Trophoblast cell (in vitro differentiated cells and primary cell): ENCODE data around the gene OR1F1.

Experiments
- DNase-seq, 2 donors: peaks; one replicate each; pipeline ENCODE4 v3.0.0-alpha.2; 2016
- H2AFZ ChIP-seq: 2 replicates; pipeline ENCODE4 v1.6.1; 2013; ENCODE audit warnings: low read length, moderate library complexity, mild to moderate bottlenecking; ENCODE audit not compliant: insufficient read depth, poor library complexity
- H2AK5ac ChIP-seq: 2 replicates; pipeline ENCODE4 v1.6.1; 2013; ENCODE audit warnings: mild to moderate bottlenecking, low read length
- H2BK120ac ChIP-seq: 2 replicates; pipeline ENCODE4 v1.6.1; 2013; ENCODE audit warnings: low read length, mild to moderate bottlenecking, moderate library complexity; ENCODE audit not compliant: insufficient read depth, poor library complexity
- H2BK12ac ChIP-seq: 2 replicates; pipeline ENCODE4 v1.6.1; 2013; ENCODE audit warnings: mild to moderate bottlenecking, low read length, moderate library complexity
- H2BK5ac ChIP-seq: 2 replicates; pipeline ENCODE4 v1.6.1; 2013; ENCODE audit warnings: low read length, low read depth, moderate library complexity, mild to moderate bottlenecking; ENCODE audit not compliant: poor library complexity
- H3K14ac ChIP-seq: 2 replicates; pipeline ENCODE4 v1.6.1; 2013; ENCODE audit warnings: mild to moderate bottlenecking, low read length
- H3K18ac ChIP-seq: 2 replicates; pipeline ENCODE4 v1.6.1; 2013; ENCODE audit warnings: mild to moderate bottlenecking, low read length
- H3K23ac ChIP-seq: 2 replicates; pipeline ENCODE4 v1.6.1; 2013; ENCODE audit warnings: low read length
- H3K27ac ChIP-seq: 2 replicates; pipeline ENCODE4 v1.5.1; 2013; ENCODE audit warnings: low read depth, mild to moderate bottlenecking, inconsistent platforms, low read length, moderate library complexity
- H3K27me3 ChIP-seq: 2 replicates; pipeline ENCODE4 v1.6.1; 2013; ENCODE audit warnings: inconsistent platforms, mild to moderate bottlenecking, low read length, moderate library complexity; ENCODE audit not compliant: insufficient read depth
- H3K36me3 ChIP-seq, 2 experiments: 1 replicate in 1 of 2; 2 replicates in 1 of 2; pipeline ENCODE4 v1.6.1; 2013; ENCODE audit warnings: low read length in 2 of 2, mild to moderate bottlenecking in 2 of 2, moderate library complexity in 1 of 2; ENCODE audit not compliant: insufficient read depth in 2 of 2, control insufficient read depth in 1 of 2
- H3K4ac ChIP-seq: 2 replicates; pipeline ENCODE4 v1.6.1; 2013; ENCODE audit warnings: low read depth, mild to moderate bottlenecking, low read length, moderate library complexity
- H3K4me1 ChIP-seq, 2 experiments: 1 replicate in 1 of 2; 2 replicates in 1 of 2; pipeline ENCODE4 v1.6.1; 2013; ENCODE audit warnings: low read length in 2 of 2, mild to moderate bottlenecking in 2 of 2, moderate library complexity in 1 of 2; ENCODE audit not compliant: insufficient read depth in 2 of 2, control insufficient read depth in 1 of 2
- H3K4me2 ChIP-seq: 2 replicates; pipeline ENCODE4 v1.6.1; 2013; ENCODE audit warnings: inconsistent platforms, mild to moderate bottlenecking, low read length, moderate library complexity
- H3K4me3 ChIP-seq: 2 replicates; pipeline ENCODE4 v1.5.1; 2013; ENCODE audit warnings: mild to moderate bottlenecking, low read depth, low read length, inconsistent platforms
- H3K79me1 ChIP-seq: one replicate; pipeline ENCODE4 v1.6.1; 2013; ENCODE audit warnings: low read length
- H3K79me2 ChIP-seq: 2 replicates; pipeline ENCODE4 v1.6.1; 2013; ENCODE audit warnings: low read length, mild to moderate bottlenecking; ENCODE audit not compliant: control insufficient read depth, insufficient read depth, poor library complexity
- H3K9ac ChIP-seq: 2 replicates; pipeline ENCODE4 v1.6.1; 2013; ENCODE audit warnings: mild to moderate bottlenecking, low read length
- H3K9me3 ChIP-seq: 2 replicates; pipeline ENCODE4 v1.6.1; 2013; ENCODE audit warnings: low read depth, mild to moderate bottlenecking, control low read depth, inconsistent platforms, low read length; ENCODE audit not compliant: insufficient read depth
- H4K12ac ChIP-seq: 2 replicates; pipeline ENCODE4 v1.6.1; 2013; ENCODE audit warnings: low read depth, mild to moderate bottlenecking, low read length, moderate library complexity
- H4K8ac ChIP-seq: 2 replicates; pipeline ENCODE4 v1.6.1; 2013; ENCODE audit warnings: low read depth, mild to moderate bottlenecking, low read length, moderate library complexity
- H4K91ac ChIP-seq: one replicate; pipeline ENCODE4 v1.6.1; 2013; ENCODE audit warnings: low read depth, mild to moderate bottlenecking, low read length, moderate library complexity
- WGBS: extraction: QIAGEN DNeasy Blood & Tissue Kit; methylation state at CpG from one replicate; pipeline ENCODE4 v1.1.7; 2013; ENCODE audit warnings: missing lambda C conversion rate; ENCODE audit not compliant: insufficient read length, insufficient coverage; ENCODE audit errors: extremely low coverage; 5-methylcytosine and 5-hydroxymethylcytosine counted together

Gene OR1F1

DNA sequence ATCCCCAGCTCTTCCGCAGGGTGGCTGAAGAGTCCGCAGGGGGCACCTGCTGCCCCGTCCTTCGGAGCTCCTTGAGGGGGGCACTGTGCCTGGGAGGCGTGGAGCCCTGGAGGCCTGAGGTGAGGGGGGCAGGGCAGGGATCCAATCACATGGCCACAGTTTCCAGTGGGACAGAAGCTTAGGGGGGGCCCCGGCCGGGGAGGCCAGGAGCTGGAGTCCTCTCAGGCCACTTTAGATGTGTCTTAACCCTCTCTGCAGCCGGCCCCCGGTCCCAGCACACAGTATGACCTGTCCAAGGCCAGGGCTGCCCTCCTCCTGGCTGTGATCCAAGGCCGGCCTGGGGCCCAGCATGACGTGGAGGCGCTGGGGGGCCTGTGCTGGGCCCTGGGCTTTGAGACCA, 42.3 kb upstream of the OR1F1 start:
- Histone ChIP-seq H3K18ac (no peak overlapping the region), H2BK12ac (no peak overlapping the region), H3K4me2 (no peak overlapping the region), H3K27ac (no peak overlapping the region), H3K14ac (no peak overlapping the region), H2BK120ac (no peak overlapping the region), H3K23ac (no peak overlapping the region), H3K4me3 (no peak overlapping the region), H3K9ac (no peak overlapping the region), H4K91ac (no peak overlapping the region), H3K79me1 (peaks cover 6% of the 10 kb centered on the region), H2AK5ac (no peak overlapping the region), H3K4me1 (peaks cover 2 to 5% of the 10 kb centered on the region in 2 experiments), H3K9me3 (peaks cover 3% of the 10 kb centered on the region), H3K27me3 (no peaks in the 10 kb centered on the region), H3K36me3 (peaks cover 21 to 22% of the 10 kb centered on the region in 2 experiments), H3K4ac (no peak overlapping the region), H2BK5ac (no peak overlapping the region), H4K12ac (no peak overlapping the region), H4K8ac (no peak overlapping the region), H2AFZ (no peak overlapping the region), H3K79me2 (peaks cover 3% of the 10 kb centered on the region)
- no CpG with 5 or more reads among the region's 12 CpGs for WGBS
- no peak for DNase-seq

GRCh38 chr16:3147046-3147756, 40.8 kb upstream of the OR1F1 start:
- no peak overlapping the region for H3K27ac ChIP-seq
- no peak overlapping the region for H3K23ac ChIP-seq
- peaks cover 8% of the 10 kb centered on the region for H3K79me1 ChIP-seq
- no peak overlapping the region for H4K12ac ChIP-seq
- no peak overlapping the region for H4K8ac ChIP-seq
- H3K14ac ChIP-seq, result no peak overlapping the region
- H3K36me3 ChIP-seq, result peaks cover 5 to 7% of the 10 kb centered on the region in 2 experiments
- H2BK120ac ChIP-seq, result no peak overlapping the region
- H4K91ac ChIP-seq, result no peak overlapping the region
- H3K4me3 ChIP-seq, result no peak overlapping the region
- H2AFZ ChIP-seq, result no peak overlapping the region
- no peak overlapping the region for H3K4ac ChIP-seq
- H3K27me3 ChIP-seq, result no peaks in the 10 kb centered on the region
- no peak overlapping the region for H3K9ac ChIP-seq
- no peak overlapping the region for H2AK5ac ChIP-seq
- H3K4me2 ChIP-seq, result no peak overlapping the region
- peaks cover 4 to 10% of the 10 kb centered on the region in 2 experiments for H3K4me1 ChIP-seq
- peaks cover 3% of the 10 kb centered on the region for H3K9me3 ChIP-seq
- WGBS, result no CpG with 5 or more reads among the region's 16 CpGs
- peaks cover 3% of the 10 kb centered on the region for H3K79me2 ChIP-seq
- H3K18ac ChIP-seq, result no peak overlapping the region
- no peak overlapping the region for H2BK12ac ChIP-seq
- no peak overlapping the region for H2BK5ac ChIP-seq
- no peak for DNase-seq

DNA sequence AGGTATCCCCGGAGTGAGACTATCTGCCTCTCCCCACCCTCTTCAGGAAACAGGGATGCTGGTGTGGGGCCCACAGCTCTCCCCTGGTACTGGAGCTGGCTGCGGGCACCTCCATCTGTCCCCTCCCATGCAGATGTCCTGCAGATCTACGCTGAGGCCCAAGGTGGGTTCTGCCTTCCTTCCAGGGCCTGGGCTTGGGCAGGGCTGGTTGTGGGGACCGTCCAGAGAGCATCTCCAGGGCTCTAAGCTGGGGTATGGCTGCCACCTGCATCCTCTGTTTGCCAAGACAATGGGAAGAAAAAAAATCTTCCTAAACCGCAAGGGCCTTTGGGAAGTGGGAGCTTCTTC, 40.3 kb upstream of the OR1F1 start:
- H3K9ac ChIP-seq, result no peak overlapping the region
- H3K4me2 ChIP-seq, result no peak overlapping the region
- no peak overlapping the region for H3K4me3 ChIP-seq
- H3K79me1 ChIP-seq, result peaks cover 8% of the 10 kb centered on the region
- no peak overlapping the region for H3K4ac ChIP-seq
- no peak overlapping the region for H2BK120ac ChIP-seq
- H2AFZ ChIP-seq, result no peak overlapping the region
- no peak overlapping the region for H3K18ac ChIP-seq
- no peak overlapping the region for H2AK5ac ChIP-seq
- no peak overlapping the region for H2BK5ac ChIP-seq
- H3K4me1 ChIP-seq, result peaks cover 4 to 10% of the 10 kb centered on the region in 2 experiments
- DNase-seq, result no peak
- peaks cover 2% of the 10 kb centered on the region for H3K9me3 ChIP-seq
- H3K36me3 ChIP-seq, result peaks cover under 1 to 1% of the 10 kb centered on the region in 2 experiments
- peaks cover 3% of the 10 kb centered on the region for H3K79me2 ChIP-seq
- H3K27ac ChIP-seq, result no peak overlapping the region
- no peak overlapping the region for H4K91ac ChIP-seq
- no peak overlapping the region for H3K23ac ChIP-seq
- H2BK12ac ChIP-seq, result no peak overlapping the region
- H3K27me3 ChIP-seq, result no peaks in the 10 kb centered on the region
- no peak overlapping the region for H4K8ac ChIP-seq
- H4K12ac ChIP-seq, result no peak overlapping the region
- WGBS, result no CpG with 5 or more reads among the region's 5 CpGs
- H3K14ac ChIP-seq, result no peak overlapping the region

DNA sequence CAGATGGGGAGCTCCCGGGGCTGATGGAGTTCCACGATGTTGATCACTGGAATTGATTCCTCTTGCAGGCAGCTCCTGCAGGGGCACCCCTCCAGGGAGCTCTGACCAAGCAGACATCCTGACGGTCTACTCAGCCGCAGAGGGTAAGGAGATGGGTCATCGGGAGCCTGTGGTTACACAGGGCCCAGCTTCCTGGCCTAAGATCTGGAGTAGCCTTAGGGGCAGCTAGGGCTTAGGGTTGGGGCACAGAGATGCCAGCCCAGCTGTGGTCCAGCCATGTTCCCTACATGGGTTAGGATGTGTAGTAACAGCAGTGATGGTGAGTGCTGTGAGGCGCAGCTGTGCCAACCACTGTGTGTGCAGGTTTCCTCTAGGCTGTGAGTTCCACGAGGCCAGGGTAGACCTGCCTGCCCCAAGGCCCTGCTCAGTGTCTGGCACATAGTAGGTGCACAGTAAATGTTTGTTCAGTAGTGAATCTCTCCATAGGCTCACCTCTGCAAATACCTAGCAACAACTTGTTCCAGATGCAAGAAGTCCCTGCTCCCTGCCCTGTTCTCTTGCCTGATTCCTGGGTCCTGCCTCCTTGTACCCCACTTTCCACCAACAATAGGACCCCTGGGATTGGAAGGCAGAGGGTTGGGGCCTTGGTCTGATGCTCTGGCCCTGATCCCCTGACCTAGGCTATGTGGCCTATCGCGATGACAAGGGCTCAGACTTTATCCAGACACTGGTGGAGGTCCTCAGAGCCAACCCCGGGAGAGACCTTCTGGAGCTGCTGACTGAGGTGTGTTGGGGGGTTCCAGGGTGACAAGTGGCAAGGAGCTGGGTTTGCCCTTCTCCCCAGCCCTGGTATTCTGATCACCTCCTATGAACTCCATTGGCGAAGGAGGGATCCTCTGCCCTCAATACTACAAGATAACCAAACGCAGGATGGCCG, 39.5 kb upstream of the OR1F1 start:
- Histone ChIP-seq H3K4me2 (no peak overlapping the region), H2BK120ac (no peak overlapping the region), H3K27ac (no peak overlapping the region), H3K79me1 (peaks cover 8% of the 10 kb centered on the region), H3K23ac (no peak overlapping the region), H2BK5ac (no peak overlapping the region), H3K4me1 (peaks cover 4 to 10% of the 10 kb centered on the region in 2 experiments), H2AFZ (no peak overlapping the region), H4K12ac (no peak overlapping the region), H3K36me3 (no peaks in the 10 kb centered on the region), H4K91ac (no peak overlapping the region), H3K9me3 (no peaks in the 10 kb centered on the region), H2AK5ac (no peak overlapping the region), H2BK12ac (no peak overlapping the region), H3K4me3 (no peak overlapping the region), H3K9ac (no peak overlapping the region), H3K14ac (no peak overlapping the region), H3K18ac (no peak overlapping the region), H3K4ac (no peak overlapping the region), H3K79me2 (peaks cover 3% of the 10 kb centered on the region), H4K8ac (no peak overlapping the region), H3K27me3 (no peaks in the 10 kb centered on the region)
- no peak for DNase-seq
- WGBS, result no CpG with 5 or more reads among the region's 13 CpGs
